IMR-90 (cell line): ENCODE measurements around the gene ARHGAP11A.
"Not testable (repeated sequence)": the region's sequence is repeated elsewhere in the genome, so short reads cannot be mapped to it uniquely, and the experiment has no call there.

Experiments used
- CEBPB ChIP-seq: IDR thresholded peaks from 2 replicates; pipeline ENCODE4 v1.6.1; 2012; ENCODE audit warnings: low read depth, low read length, improper control_type of control experiment
- FOS ChIP-seq: fragments of 150-350 bp; IDR thresholded peaks from 2 replicates; pipeline ENCODE4 v1.6.1; 2016; ENCODE audit warnings: low read depth, low read length
- MXI1 ChIP-seq: IDR thresholded peaks from 2 replicates; pipeline ENCODE4 v1.6.1; 2012; ENCODE audit warnings: low read depth, mild to moderate bottlenecking, low read length, moderate library complexity, borderline replicate concordance
- POLR2A ChIP-seq: IDR thresholded peaks from 2 replicates; pipeline ENCODE4 v1.6.1; 2012; ENCODE audit warnings: mild to moderate bottlenecking, low read depth, low read length
- RAD21 ChIP-seq: IDR thresholded peaks from 2 replicates; pipeline ENCODE4 v1.6.1; 2012; ENCODE audit warnings: low read length, improper control_type of control experiment
- RCOR1 ChIP-seq: IDR thresholded peaks from 2 replicates; pipeline ENCODE4 v1.6.1; 2012; ENCODE audit warnings: mild to moderate bottlenecking, low read length, improper control_type of control experiment; ENCODE audit not compliant: insufficient replicate concordance
- SMC3 ChIP-seq: fragments of 150-350 bp; IDR thresholded peaks from 2 replicates; pipeline ENCODE4 v1.6.1; 2016; ENCODE audit warnings: low read depth, mild to moderate bottlenecking, antibody characterized with exemption, low read length, moderate library complexity
- TF ChIP-seq, protein P1 (sequence below): conservative IDR thresholded peaks from 2 replicates; pipeline ENCODE4 v1.5.1; 2012; ENCODE audit warnings: mild to moderate bottlenecking, low read depth, low read length, improper control_type of control experiment
- TF ChIP-seq, protein P2 (sequence below): fragments of 150-350 bp; IDR thresholded peaks from 2 replicates; pipeline ENCODE4 v1.6.1; 2017; ENCODE audit warnings: mild to moderate bottlenecking, antibody characterized with exemption, low read length, low read depth

DNA sequence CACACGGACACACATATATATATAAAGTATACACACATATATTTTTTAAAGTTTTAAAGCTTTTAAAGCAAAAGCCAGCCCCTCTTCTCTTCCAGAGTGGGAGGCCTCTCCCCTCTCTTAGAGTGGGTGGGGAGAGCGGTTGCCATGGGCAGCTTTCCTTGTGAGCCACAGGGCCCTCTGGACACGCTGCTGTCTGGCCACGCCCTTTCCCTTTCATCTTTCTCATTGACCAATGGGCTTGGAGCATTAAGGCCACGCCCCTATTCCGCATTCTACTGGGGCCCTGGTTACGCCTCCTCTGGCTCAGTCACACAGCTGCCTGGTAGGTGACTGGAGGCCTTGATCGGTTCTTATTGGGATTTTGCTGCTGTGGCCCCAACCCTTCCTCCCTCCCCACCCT, 22.2 kb upstream of the ARHGAP11A start, which contains the start of gene GOLGA8N:
- TF ChIP-seq, protein P1, sequence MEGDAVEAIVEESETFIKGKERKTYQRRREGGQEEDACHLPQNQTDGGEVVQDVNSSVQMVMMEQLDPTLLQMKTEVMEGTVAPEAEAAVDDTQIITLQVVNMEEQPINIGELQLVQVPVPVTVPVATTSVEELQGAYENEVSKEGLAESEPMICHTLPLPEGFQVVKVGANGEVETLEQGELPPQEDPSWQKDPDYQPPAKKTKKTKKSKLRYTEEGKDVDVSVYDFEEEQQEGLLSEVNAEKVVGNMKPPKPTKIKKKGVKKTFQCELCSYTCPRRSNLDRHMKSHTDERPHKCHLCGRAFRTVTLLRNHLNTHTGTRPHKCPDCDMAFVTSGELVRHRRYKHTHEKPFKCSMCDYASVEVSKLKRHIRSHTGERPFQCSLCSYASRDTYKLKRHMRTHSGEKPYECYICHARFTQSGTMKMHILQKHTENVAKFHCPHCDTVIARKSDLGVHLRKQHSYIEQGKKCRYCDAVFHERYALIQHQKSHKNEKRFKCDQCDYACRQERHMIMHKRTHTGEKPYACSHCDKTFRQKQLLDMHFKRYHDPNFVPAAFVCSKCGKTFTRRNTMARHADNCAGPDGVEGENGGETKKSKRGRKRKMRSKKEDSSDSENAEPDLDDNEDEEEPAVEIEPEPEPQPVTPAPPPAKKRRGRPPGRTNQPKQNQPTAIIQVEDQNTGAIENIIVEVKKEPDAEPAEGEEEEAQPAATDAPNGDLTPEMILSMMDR, result not testable (repeated sequence)
- TF ChIP-seq POLR2A, FOS, RAD21, CEBPB, MXI1, SMC3, RCOR1: not testable (repeated sequence)
- TF ChIP-seq, protein P2, sequence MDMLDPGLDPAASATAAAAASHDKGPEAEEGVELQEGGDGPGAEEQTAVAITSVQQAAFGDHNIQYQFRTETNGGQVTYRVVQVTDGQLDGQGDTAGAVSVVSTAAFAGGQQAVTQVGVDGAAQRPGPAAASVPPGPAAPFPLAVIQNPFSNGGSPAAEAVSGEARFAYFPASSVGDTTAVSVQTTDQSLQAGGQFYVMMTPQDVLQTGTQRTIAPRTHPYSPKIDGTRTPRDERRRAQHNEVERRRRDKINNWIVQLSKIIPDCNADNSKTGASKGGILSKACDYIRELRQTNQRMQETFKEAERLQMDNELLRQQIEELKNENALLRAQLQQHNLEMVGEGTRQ, result not testable (repeated sequence)
